ENCODE results near the gene ZNF765.

ZNF765 gene

DNA sequence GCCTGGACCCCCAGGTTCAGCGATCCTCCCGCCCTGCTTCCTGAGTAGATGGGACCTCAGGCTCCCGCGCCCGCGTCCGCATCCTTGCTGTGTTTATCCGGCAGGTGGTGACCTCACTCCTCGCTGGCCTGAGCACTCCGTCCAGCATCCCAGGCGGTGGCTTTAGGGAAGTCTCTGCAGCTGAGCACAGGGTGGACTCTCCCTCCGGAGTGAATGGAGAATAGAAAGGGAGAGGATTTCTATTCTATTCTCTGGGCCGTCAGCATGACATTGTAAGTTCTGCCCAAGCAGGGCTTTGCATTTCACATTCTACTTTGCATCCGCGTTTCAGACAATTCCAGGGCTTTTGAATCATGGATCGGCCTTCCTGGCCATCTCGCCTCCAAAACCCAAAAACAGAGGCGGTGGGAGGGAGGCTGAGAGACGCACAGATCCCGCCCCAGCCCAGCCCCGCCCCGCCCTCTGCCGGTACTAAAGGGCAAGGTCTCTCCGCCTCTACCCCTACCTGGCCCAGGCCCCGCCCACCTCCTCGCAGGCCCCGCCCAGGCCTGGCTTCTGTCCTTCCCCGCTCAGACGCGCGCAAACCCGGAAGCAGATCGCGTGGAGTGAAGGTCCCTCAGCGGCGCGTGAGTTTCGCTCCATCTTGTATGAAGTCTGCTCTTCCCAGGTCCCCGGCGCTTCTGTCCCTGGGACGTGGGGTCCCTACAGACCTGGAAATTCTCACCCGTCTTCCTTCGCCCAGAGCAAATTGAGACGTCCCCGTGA, 29.6 kb upstream of the ZNF765 start, which contains the start of gene ZNF525:
TSS of gene ZNF525 (plus strand) at position 572 of the 765 bp plus-strand sequence. CDS start 6,577 bp downstream, outside the sequence.
- no peaks in the 10 kb centered on the region for H3K9me3 ChIP-seq (ENCODE audit: low read length)
- H3K4me1 ChIP-seq (ENCODE audit: insufficient read depth, low read length, severe bottlenecking) = no peaks in the 10 kb centered on the region
- no peak within 1 kb of the TSS for H2AFZ ChIP-seq (ENCODE audit: low read length)
- no peaks in the 10 kb centered on the region for H3K79me2 ChIP-seq (ENCODE audit: insufficient read depth, low read length)
- TF ChIP-seq, protein P1, sequence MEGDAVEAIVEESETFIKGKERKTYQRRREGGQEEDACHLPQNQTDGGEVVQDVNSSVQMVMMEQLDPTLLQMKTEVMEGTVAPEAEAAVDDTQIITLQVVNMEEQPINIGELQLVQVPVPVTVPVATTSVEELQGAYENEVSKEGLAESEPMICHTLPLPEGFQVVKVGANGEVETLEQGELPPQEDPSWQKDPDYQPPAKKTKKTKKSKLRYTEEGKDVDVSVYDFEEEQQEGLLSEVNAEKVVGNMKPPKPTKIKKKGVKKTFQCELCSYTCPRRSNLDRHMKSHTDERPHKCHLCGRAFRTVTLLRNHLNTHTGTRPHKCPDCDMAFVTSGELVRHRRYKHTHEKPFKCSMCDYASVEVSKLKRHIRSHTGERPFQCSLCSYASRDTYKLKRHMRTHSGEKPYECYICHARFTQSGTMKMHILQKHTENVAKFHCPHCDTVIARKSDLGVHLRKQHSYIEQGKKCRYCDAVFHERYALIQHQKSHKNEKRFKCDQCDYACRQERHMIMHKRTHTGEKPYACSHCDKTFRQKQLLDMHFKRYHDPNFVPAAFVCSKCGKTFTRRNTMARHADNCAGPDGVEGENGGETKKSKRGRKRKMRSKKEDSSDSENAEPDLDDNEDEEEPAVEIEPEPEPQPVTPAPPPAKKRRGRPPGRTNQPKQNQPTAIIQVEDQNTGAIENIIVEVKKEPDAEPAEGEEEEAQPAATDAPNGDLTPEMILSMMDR (IDR thresholded peaks at IDR 0.05; ENCODE audit: low read length) = no peak
- no peak for TF ChIP-seq EZH2 (IDR thresholded peaks at IDR 0.05; ENCODE audit: borderline replicate concordance, low read length)
- no peak within 1 kb of the TSS for H3K4me2 ChIP-seq (ENCODE audit: low read length)
- H3K36me3 ChIP-seq (ENCODE audit: insufficient read depth, low read length) = no peaks in the 10 kb centered on the region
- H3K4me3 ChIP-seq (ENCODE audit: low read depth, low read length, poor library complexity, severe bottlenecking) = no peak within 1 kb of the TSS
- H3K27me3 ChIP-seq (ENCODE audit: insufficient read depth, low read length) = no peaks in the 10 kb centered on the region
- H3F3A ChIP-seq (ENCODE audit: insufficient read depth, low read length) = no peaks in the 10 kb centered on the region
- H3K27ac ChIP-seq (ENCODE audit: low read depth, low read length, poor library complexity, severe bottlenecking) = no peak within 1 kb of the TSS
- H3K9ac ChIP-seq (ENCODE audit: low read length) = no peak within 1 kb of the TSS
- H3K9me2 ChIP-seq (ENCODE audit: low read depth, low read length) = no peaks in the 10 kb centered on the region
- H4K20me1 ChIP-seq (ENCODE audit: insufficient read depth, low read length) = no peaks in the 10 kb centered on the region

DNA sequence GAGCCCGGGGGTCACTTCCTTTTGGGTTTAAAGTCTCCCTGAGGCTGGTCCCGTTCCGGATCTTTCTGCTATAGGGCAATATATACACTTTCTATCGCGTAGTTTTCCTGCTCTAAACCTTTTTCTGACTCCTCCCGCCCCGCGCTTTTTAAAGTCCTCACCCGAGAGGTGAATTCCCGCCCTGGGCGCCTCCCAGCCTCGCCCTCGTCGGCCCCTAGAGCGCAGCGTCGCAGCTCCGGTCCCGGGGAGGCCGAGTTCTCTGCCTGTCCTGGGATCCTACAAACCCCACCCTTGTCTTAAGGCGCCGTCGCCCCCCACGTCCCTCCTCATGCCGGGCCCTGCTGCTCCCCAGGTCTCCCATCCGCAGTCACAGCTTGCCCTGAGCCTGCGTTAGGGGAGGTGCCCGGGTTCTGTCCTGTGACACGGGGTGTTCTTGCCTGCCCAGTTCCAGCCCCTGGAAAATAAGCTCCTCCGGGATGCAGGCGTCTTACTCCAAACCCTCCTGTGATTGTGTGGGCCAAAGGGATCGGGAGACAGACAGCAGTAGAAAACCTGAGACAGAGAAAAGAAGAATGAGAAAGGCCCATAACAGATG, 29.0 kb upstream of the ZNF765 start:
- no peak overlapping the region for H3K9ac ChIP-seq (ENCODE audit: low read length)
- no peaks in the 10 kb centered on the region for H4K20me1 ChIP-seq (ENCODE audit: insufficient read depth, low read length)
- H3K4me3 ChIP-seq (ENCODE audit: low read depth, low read length, poor library complexity, severe bottlenecking) = no peak overlapping the region
- H3K4me2 ChIP-seq (ENCODE audit: low read length) = no peak overlapping the region
- H3K27ac ChIP-seq (ENCODE audit: low read depth, low read length, poor library complexity, severe bottlenecking) = no peak overlapping the region
- H3K79me2 ChIP-seq (ENCODE audit: insufficient read depth, low read length) = no peaks in the 10 kb centered on the region
- no peak overlapping the region for H2AFZ ChIP-seq (ENCODE audit: low read length)
- TF ChIP-seq EZH2 (IDR thresholded peaks at IDR 0.05; ENCODE audit: borderline replicate concordance, low read length) = no peak
- TF ChIP-seq, protein P1 (IDR thresholded peaks at IDR 0.05; ENCODE audit: low read length) = no peak
- no peaks in the 10 kb centered on the region for H3K36me3 ChIP-seq (ENCODE audit: insufficient read depth, low read length)
- no peaks in the 10 kb centered on the region for H3K9me3 ChIP-seq (ENCODE audit: low read length)
- H3K27me3 ChIP-seq (ENCODE audit: insufficient read depth, low read length) = no peaks in the 10 kb centered on the region
- no peaks in the 10 kb centered on the region for H3F3A ChIP-seq (ENCODE audit: insufficient read depth, low read length)
- no peaks in the 10 kb centered on the region for H3K9me2 ChIP-seq (ENCODE audit: low read depth, low read length)
- no peaks in the 10 kb centered on the region for H3K4me1 ChIP-seq (ENCODE audit: insufficient read depth, low read length, severe bottlenecking)

DNA sequence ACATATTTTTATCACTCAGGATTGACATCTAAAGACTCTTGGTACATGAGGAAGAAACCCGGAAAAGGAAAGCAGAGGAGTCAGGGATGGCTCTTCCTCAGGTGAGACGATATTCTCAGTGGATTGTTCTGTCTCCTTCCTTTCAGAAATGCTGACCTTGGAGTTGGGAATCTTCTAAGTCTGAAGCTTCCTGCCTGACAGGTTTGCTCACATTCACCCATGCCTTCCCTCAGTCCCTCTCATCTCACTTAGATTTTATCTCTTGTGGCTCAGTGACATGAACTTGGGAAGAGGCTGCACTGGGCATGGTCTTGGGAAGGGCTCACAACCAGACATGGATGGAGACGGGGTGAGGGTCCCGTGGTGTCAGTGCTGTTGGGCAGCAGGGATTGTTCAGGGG, 22.8 kb upstream of the ZNF765 start:
- Histone ChIP-seq H3K79me2 (ENCODE audit: insufficient read depth, low read length) (no peaks in the 10 kb centered on the region), H3K4me2 (ENCODE audit: low read length) (no peak overlapping the region), H3K4me1 (ENCODE audit: insufficient read depth, low read length, severe bottlenecking) (no peaks in the 10 kb centered on the region), H3K4me3 (ENCODE audit: low read depth, low read length, poor library complexity, severe bottlenecking) (no peak overlapping the region), H3K9me2 (ENCODE audit: low read depth, low read length) (no peaks in the 10 kb centered on the region), H3K36me3 (ENCODE audit: insufficient read depth, low read length) (no peaks in the 10 kb centered on the region), H3F3A (ENCODE audit: insufficient read depth, low read length) (no peaks in the 10 kb centered on the region), H2AFZ (ENCODE audit: low read length) (no peak overlapping the region), H3K9me3 (ENCODE audit: low read length) (no peaks in the 10 kb centered on the region), H3K27ac (ENCODE audit: low read depth, low read length, poor library complexity, severe bottlenecking) (no peak overlapping the region), H4K20me1 (ENCODE audit: insufficient read depth, low read length) (no peaks in the 10 kb centered on the region), H3K9ac (ENCODE audit: low read length) (no peak overlapping the region), H3K27me3 (ENCODE audit: insufficient read depth, low read length) (no peaks in the 10 kb centered on the region)
- no peak for TF ChIP-seq EZH2 (IDR thresholded peaks at IDR 0.05; ENCODE audit: borderline replicate concordance, low read length)
- TF ChIP-seq, protein P1 (IDR thresholded peaks at IDR 0.05; ENCODE audit: low read length) = no peak

Measured in OCI-LY1 (cell line).